H7 (cell line): ENCODE results near the gene OR1D5. TPM values are rescaled to one million over a fixed set of nuclear protein-coding genes. Genes with fewer than 3 reads are reported as not detected.
"Not testable (repeated sequence)": the region's sequence is repeated elsewhere in the genome, so short reads cannot be mapped to it uniquely, and the experiment has no call there.

Experiments used
- DNase-seq: peaks from one replicate; pipeline ENCODE4 v3.0.0; 2012
- H3K27me3 ChIP-seq: 2 replicates; pipeline ENCODE4 v1.6.0; 2011; ENCODE audit warnings: mild to moderate bottlenecking, low read length; ENCODE audit not compliant: control insufficient read depth, insufficient read depth
- H3K36me3 ChIP-seq: replicated peaks from 2 replicates; pipeline ENCODE4 v1.5.1; 2011; ENCODE audit warnings: low read length; ENCODE audit not compliant: control insufficient read depth, insufficient read depth
- H3K4me3 ChIP-seq: 2 replicates; pipeline ENCODE4 v1.5.1; 2011; ENCODE audit warnings: low read depth, mild to moderate bottlenecking, control low read depth, low read length, moderate library complexity; ENCODE audit not compliant: insufficient read depth
- total RNA-seq: library from RNA; depleted of rRNA; stranded (reverse); fragments of >200 nt; shearing (Covaris generic); gene quantifications from 2 replicates; pipeline ENCODE4 v1.2.3, GENCODE V29; 2014; rRNA removed

OR1D5 gene
- not detected in 2 replicates for total RNA-seq

- H3K27me3 ChIP-seq, H3K4me3 ChIP-seq, DNase-seq, H3K36me3 ChIP-seq: not testable (repeated sequence)
These were observed at the start of gene OR1D5 for GRCh38 chr17:3063507-3063906. Gene OR1D5 (minus strand): TSS chr17:3063607. CDS start chr17:3063607, 0 bp downstream.

GRCh38 chr17:3104322-3104721 lies 40.9 kb upstream of the OR1D5 start, which contains the start of gene OR1D2:
Gene OR1D2 (minus strand): TSS chr17:3104422. CDS start chr17:3092996, 11,426 bp downstream.
- no peak for DNase-seq
- no peaks in the 10 kb centered on the region for H3K36me3 ChIP-seq
- no peaks in the 10 kb centered on the region for H3K27me3 ChIP-seq
- no peak within 1 kb of the TSS for H3K4me3 ChIP-seq

GRCh38 chr17:3073850-3074249 lies 10.4 kb upstream of the OR1D5 start:
- not testable (repeated sequence) for DNase-seq, H3K27me3 ChIP-seq, H3K36me3 ChIP-seq, H3K4me3 ChIP-seq

- not testable (repeated sequence) for H3K27me3 ChIP-seq, H3K36me3 ChIP-seq, H3K4me3 ChIP-seq, DNase-seq
These were observed 1.8 kb upstream of the OR1D5 start for GRCh38 chr17:3065192-3065591.

GRCh38 chr17:3062824-3063377 lies 506 bp downstream of the OR1D5 start:
- H3K4me3 ChIP-seq, DNase-seq, H3K36me3 ChIP-seq, H3K27me3 ChIP-seq: not testable (repeated sequence)

GRCh38 chr17:3054868-3055267 lies 8.5 kb downstream of the OR1D5 start:
- H3K36me3 ChIP-seq, DNase-seq, H3K4me3 ChIP-seq, H3K27me3 ChIP-seq: not testable (repeated sequence)

GRCh38 chr17:3049705-3050295 lies 13.6 kb downstream of the OR1D5 start:
- H3K4me3 ChIP-seq, result no peak overlapping the region
- DNase-seq, result no peak

GRCh38 chr17:3048727-3049471 lies 14.5 kb downstream of the OR1D5 start:
- H3K4me3 ChIP-seq, result peak overlapping the region; percentile 62
- H3K27me3 ChIP-seq, result no peaks in the 10 kb centered on the region
- H3K36me3 ChIP-seq, result no peaks in the 10 kb centered on the region
- DNase-seq, result peak; percentile 96

More at GRCh38 chr17:3049705-3050295, 13.6 kb downstream of the OR1D5 start:
- Histone ChIP-seq H3K36me3 (no peaks in the 10 kb centered on the region), H3K27me3 (no peaks in the 10 kb centered on the region)

GRCh38 chr17:3046753-3047152 lies 16.7 kb downstream of the OR1D5 start:
- H3K4me3 ChIP-seq, result no peak overlapping the region
- DNase-seq, result no peak
- no peaks in the 10 kb centered on the region for H3K36me3 ChIP-seq
- H3K27me3 ChIP-seq, result no peaks in the 10 kb centered on the region

GRCh38 chr17:3043737-3044365 lies 19.6 kb downstream of the OR1D5 start:
- Histone ChIP-seq H3K4me3 (no peak overlapping the region), H3K27me3 (no peaks in the 10 kb centered on the region), H3K36me3 (no peaks in the 10 kb centered on the region)
- DNase-seq, result peak; percentile 58

- H3K27me3 ChIP-seq, result no peaks in the 10 kb centered on the region
- no peak for DNase-seq
- no peak overlapping the region for H3K4me3 ChIP-seq
- H3K36me3 ChIP-seq, result no peaks in the 10 kb centered on the region
These were observed 22.5 kb downstream of the OR1D5 start for GRCh38 chr17:3040882-3041281.

- no peak for DNase-seq
- no peak overlapping the region for H3K4me3 ChIP-seq
- H3K36me3 ChIP-seq, result peaks cover 3% of the 10 kb centered on the region; the same call in 1 of the 2 replicates
- no peaks in the 10 kb centered on the region for H3K27me3 ChIP-seq
These were observed 23.7 kb downstream of the OR1D5 start for GRCh38 chr17:3039736-3040135.

- peaks cover 3% of the 10 kb centered on the region; the same call in 1 of the 2 replicates for H3K36me3 ChIP-seq
- no peak overlapping the region for H3K4me3 ChIP-seq
- DNase-seq, result no peak
- no peaks in the 10 kb centered on the region for H3K27me3 ChIP-seq
These were observed 24.5 kb downstream of the OR1D5 start for GRCh38 chr17:3038941-3039340.

GRCh38 chr17:3037259-3037658 lies 26.1 kb downstream of the OR1D5 start:
- no peaks in the 10 kb centered on the region for H3K27me3 ChIP-seq
- H3K36me3 ChIP-seq, result peaks cover 4% of the 10 kb centered on the region
- DNase-seq, result no peak
- H3K4me3 ChIP-seq, result no peak overlapping the region
